GM12872 (cell line): ENCODE measurements around the gene DIRAS2.

Experiments used
- TF ChIP-seq, protein P1 (sequence below): IDR thresholded peaks from 3 replicates; pipeline ENCODE4 v1.5.1; 2011; ENCODE audit warnings: low read depth, mild to moderate bottlenecking, low read length, moderate library complexity; ENCODE audit not compliant: insufficient read depth

DIRAS2 gene, protein sequence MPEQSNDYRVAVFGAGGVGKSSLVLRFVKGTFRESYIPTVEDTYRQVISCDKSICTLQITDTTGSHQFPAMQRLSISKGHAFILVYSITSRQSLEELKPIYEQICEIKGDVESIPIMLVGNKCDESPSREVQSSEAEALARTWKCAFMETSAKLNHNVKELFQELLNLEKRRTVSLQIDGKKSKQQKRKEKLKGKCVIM

DNA sequence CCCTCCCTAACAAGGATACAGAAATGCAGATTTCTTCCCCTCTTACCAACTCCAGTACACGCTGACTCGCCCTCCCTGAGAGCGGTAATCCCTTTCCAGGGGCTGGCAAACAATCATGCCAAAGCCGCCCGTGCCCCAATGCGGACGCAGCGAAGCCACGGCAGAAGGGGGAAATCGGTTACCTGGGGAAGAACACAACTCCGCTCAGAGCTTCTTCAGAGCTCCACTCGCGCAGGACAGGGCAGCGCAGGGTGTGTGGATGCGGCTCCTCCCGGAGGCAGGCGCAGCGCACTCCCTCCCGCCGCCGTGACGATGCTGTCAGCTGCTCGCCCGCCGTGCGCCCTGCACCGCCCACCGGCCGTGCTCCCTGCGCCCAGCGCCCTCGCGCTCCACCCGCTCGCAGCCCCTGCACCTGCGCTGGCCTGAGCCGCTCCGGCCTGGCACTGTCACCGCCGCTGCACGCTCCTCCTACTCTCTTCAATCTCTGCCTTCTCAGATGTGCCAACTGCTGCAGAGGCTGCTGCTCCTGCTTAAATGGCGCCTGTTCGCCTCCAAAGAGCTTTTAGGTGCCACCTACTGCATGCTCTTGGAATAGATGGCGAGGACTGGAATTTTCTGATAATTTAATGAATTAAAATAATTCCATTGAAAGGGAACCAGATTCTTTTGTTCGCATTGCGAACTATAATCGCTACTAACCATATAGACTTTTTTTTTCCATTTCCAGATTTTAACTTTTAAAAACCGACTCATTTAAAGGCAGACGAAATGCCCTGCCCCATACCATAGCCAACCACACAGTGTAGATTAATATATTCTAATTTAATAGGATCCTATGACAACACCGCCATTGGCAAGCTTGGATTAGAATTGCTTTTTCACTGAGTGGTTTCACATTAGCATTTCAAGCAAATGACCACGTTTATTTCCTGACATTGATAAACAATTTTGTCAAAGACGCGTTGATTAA, at the start of gene DIRAS2:
Gene DIRAS2, minus strand, starts transcription at position 255 of the 970 bp plus-strand sequence. CDS start 28,997 bp downstream, outside the sequence.
- TF ChIP-seq, protein P1, sequence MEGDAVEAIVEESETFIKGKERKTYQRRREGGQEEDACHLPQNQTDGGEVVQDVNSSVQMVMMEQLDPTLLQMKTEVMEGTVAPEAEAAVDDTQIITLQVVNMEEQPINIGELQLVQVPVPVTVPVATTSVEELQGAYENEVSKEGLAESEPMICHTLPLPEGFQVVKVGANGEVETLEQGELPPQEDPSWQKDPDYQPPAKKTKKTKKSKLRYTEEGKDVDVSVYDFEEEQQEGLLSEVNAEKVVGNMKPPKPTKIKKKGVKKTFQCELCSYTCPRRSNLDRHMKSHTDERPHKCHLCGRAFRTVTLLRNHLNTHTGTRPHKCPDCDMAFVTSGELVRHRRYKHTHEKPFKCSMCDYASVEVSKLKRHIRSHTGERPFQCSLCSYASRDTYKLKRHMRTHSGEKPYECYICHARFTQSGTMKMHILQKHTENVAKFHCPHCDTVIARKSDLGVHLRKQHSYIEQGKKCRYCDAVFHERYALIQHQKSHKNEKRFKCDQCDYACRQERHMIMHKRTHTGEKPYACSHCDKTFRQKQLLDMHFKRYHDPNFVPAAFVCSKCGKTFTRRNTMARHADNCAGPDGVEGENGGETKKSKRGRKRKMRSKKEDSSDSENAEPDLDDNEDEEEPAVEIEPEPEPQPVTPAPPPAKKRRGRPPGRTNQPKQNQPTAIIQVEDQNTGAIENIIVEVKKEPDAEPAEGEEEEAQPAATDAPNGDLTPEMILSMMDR = 0 out of 3 replicates have a peak, but pooled peaks have one; percentile 5

DNA sequence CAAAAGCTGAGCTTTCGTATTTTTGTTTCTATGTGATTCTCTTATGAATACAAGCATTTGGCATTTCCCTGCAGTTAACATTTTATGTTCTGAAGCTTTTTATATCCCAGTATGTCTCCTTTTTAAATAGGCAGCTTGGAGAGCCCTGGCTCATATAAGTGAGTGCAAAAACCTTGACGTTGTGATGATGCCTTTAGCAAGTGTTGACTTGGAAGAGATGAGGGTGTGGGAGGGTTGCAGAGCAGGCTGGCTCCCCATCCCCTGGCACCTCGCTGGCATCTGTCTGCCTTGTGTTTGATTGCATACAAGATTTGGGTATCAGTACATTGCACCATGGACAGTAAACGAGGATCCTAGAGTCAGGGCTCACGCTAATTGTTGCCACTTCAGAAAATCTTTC, 42.1 kb upstream of the DIRAS2 start:
- TF ChIP-seq, protein P1 = no peak

DNA sequence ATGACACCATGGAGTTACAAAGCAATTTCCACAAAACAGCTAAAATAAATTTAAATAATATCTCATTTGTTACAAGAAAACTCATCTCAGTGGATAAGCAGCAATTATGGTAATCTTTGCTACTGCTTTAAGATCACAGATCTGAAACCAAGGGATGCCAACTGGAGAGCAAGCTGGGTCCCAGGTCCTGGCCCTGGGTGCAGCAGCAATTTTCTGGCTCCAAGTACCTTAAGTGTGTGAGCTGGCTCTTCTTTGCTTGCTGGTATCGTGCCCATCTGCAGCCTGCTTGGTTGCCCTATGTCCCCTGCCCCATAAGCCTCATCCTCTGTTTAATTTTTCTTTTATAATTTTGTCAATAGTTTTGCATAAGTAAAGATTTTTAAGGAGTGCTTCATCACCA, 41.5 kb upstream of the DIRAS2 start:
- TF ChIP-seq, protein P1 = no peak

DNA sequence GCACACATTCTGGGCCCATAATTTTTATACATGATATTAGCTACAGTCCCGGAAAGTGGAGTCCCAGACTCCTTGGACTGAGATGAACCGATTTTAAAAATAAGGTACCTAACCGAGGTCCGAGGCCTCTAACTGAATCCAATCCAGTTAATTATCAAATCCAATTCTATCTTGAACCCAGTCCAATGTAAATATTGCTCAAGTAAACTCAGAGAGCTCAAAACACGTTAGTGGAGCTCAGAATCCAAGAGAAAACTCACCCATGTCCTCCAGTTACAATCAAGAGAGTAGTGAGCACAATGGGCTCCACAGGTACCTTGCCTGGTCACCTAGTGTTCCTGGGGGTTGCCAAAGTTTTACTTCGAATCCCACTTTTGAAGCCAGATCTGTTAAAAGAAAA, 37.9 kb upstream of the DIRAS2 start:
- TF ChIP-seq, protein P1 = no peak

DNA sequence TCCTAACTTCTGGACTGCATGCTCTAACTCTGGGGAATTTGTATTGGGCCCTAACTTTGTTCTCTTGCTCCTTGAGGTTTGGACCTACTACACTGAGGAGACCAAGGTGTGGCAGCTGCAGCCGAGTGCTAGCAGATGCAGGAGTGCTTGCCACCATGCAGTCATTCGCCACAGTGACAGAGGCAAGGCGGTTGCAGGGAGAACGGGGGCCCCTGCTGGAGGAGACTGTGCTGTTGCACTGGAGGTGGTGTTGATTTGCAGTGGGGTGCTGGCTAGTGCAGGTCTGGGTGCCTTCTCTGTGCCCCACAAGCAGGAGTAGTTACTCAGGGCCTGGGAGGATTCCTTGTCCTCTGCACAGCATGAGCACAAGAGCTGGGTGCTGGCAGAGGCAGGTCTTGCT, 22.4 kb upstream of the DIRAS2 start:
- TF ChIP-seq, protein P1 = no peak

DNA sequence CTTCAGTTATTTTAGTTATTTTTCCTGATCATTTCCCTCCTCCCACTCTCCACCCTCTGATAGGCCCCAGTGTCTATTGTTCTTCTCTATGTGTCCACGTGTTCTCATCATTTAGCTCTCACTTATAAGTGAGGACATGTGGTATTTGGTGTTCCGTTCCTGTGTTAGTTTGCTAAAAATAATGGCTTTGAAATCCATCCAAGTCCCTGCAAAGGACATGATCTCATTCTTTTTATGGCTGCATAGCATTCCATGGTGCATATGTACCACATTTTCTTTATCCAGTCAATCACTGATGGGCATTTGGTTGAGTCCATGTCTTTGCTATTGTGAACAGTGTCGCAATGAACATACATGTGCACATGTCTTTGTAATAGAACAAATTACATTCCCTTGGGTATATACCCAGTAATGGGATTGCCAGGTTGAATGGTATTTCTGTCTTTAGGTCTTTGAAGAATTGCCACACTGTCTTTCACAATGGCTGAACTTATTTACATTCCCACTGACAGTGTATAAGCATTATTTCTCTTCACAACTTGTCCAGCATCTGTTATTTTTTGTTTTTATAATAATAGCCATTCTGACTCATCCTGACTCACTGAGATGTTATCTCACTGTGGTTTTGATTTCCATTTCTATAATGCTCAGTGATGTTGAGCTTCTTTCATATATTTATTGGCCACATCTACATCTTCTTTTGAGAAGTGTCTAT, 17.2 kb upstream of the DIRAS2 start:
- TF ChIP-seq, protein P1 = no peak

DNA sequence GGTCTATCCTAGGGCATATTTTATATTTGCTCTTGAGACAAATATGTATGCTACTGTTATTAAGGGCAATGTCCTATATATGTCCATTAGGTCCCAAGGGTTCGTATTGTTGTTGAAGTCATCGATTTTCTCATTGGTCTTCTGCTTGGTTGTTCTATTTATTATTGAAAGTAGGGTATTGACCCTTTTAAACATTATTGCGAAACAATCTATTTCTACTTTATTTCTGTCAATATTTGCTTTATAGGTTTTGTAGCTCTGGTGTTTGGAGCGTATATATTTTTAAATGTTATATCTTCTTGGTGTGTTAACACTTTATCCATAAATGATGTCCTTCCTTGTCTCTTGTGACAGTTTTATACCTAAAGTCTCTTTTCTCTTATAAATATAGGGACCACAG, 16.2 kb upstream of the DIRAS2 start:
- TF ChIP-seq, protein P1 = no peak
